Thyroid gland (tissue), 4 donors: ENCODE measurements around the gene GTF3C5.

Experiments
- POLR2A ChIP-seq, 2 donors: fragments of 450-650 bp; IDR thresholded peaks; one replicate each; pipeline ENCODE4 v1.6.1; 2017; ENCODE audit warnings: antibody characterized with exemption in 2 of 2, mild to moderate bottlenecking in 2 of 2, moderate library complexity in 1 of 2
- TF ChIP-seq, protein P1 (sequence below), 6 experiments: fragments of 200-600 bp in 3 of 6; fragments of 450-650 bp in 3 of 6; sonication (generic) in 3 of 6; IDR thresholded peaks; one replicate each; pipeline ENCODE4 v1.5.1; 2016 to 2019; ENCODE audit warnings: antibody characterized with exemption in 6 of 6, mild to moderate bottlenecking in 2 of 6, inconsistent platforms in 1 of 6, moderate library complexity in 1 of 6

DNA sequence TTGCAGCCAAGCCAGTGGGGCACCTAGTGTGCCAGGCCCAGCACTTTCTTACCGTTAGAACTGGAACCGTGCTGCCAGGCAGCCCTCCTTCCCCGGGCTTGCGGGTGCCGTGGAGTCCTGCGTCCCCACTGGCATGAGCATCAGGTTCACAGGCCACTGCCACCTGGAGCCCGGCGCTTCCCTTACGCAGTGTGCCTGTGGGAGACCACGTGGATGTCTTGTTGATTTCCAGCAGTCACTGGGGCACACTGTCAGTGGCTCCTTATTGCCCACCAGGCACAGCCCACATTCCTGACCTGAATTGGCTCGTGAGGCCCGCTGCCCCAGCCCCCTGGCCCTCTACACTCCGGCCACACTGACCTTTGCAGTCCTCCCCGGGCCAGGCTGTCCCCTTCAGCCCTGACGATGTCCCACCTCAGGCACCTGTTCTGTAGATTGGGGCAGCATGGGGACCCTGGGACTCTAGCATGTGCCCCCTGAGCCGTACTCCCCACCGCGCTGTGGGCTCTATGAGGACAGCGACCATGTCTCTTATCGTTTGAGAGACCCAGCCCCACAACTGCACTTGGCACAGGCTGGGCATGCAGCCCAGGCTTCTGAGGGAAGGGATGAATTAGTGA, 20.6 kb downstream of the GTF3C5 start:
- TF ChIP-seq, protein P1, sequence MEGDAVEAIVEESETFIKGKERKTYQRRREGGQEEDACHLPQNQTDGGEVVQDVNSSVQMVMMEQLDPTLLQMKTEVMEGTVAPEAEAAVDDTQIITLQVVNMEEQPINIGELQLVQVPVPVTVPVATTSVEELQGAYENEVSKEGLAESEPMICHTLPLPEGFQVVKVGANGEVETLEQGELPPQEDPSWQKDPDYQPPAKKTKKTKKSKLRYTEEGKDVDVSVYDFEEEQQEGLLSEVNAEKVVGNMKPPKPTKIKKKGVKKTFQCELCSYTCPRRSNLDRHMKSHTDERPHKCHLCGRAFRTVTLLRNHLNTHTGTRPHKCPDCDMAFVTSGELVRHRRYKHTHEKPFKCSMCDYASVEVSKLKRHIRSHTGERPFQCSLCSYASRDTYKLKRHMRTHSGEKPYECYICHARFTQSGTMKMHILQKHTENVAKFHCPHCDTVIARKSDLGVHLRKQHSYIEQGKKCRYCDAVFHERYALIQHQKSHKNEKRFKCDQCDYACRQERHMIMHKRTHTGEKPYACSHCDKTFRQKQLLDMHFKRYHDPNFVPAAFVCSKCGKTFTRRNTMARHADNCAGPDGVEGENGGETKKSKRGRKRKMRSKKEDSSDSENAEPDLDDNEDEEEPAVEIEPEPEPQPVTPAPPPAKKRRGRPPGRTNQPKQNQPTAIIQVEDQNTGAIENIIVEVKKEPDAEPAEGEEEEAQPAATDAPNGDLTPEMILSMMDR (IDR thresholded peaks at IDR 0.05), result no peak
- no peak for TF ChIP-seq POLR2A (IDR thresholded peaks at IDR 0.05)
